Sigmoid colon (tissue), 3 donors: ENCODE data around the gene CLIC4.

Experiments
- POLR2A ChIP-seq, 2 donors: fragments of 450-650 bp; IDR thresholded peaks; one replicate each; pipeline ENCODE4 v1.6.1; 2016; ENCODE audit warnings: antibody characterized with exemption in 2 of 2, mild to moderate bottlenecking in 2 of 2, moderate library complexity in 2 of 2
- TF ChIP-seq, protein P1 (sequence below), 4 experiments: fragments of 450-650 bp in 3 of 4; fragments of 200-600 bp in 1 of 4; IDR thresholded peaks; one replicate each; pipeline ENCODE4 v1.5.1; 2016 to 2019; ENCODE audit warnings: antibody characterized with exemption in 4 of 4, mild to moderate bottlenecking in 3 of 4, moderate library complexity in 2 of 4

DNA sequence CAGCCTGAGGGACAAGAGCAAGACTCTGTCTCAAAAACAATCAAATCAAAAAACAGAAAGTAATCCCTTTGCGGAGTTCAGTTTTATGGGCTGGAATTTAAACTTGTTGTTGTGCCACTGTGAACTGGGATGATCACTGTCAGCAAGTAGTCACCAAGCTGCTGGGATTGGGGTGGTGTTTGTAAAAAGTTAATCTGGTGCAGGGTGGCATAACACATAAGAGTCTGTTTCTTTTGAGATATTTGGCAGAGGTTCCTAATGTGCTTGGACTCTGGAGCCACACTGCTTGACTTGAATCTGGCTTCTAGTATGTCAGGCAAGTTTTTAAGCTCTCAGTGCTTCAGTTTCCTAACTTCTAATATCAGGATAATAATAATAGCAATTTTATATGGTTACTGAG, 6.6 kb downstream of the CLIC4 start:
- TF ChIP-seq, protein P1, sequence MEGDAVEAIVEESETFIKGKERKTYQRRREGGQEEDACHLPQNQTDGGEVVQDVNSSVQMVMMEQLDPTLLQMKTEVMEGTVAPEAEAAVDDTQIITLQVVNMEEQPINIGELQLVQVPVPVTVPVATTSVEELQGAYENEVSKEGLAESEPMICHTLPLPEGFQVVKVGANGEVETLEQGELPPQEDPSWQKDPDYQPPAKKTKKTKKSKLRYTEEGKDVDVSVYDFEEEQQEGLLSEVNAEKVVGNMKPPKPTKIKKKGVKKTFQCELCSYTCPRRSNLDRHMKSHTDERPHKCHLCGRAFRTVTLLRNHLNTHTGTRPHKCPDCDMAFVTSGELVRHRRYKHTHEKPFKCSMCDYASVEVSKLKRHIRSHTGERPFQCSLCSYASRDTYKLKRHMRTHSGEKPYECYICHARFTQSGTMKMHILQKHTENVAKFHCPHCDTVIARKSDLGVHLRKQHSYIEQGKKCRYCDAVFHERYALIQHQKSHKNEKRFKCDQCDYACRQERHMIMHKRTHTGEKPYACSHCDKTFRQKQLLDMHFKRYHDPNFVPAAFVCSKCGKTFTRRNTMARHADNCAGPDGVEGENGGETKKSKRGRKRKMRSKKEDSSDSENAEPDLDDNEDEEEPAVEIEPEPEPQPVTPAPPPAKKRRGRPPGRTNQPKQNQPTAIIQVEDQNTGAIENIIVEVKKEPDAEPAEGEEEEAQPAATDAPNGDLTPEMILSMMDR (IDR thresholded peaks at IDR 0.05) = no peak
- no peak for TF ChIP-seq POLR2A (IDR thresholded peaks at IDR 0.05)
